GM12891 (cell line): ENCODE measurements around the gene ARL8B.
"Not testable (repeated sequence)": the region's sequence is repeated elsewhere in the genome, so short reads cannot be mapped to it uniquely, and the experiment has no call there.

ENCODE experiments used
- POLR2A ChIP-seq: IDR thresholded peaks from 2 replicates; pipeline ENCODE4 v1.6.1; 2011; ENCODE audit warnings: low read depth, low read length, control low read depth
- POLR2AphosphoS5 ChIP-seq: IDR thresholded peaks from 2 replicates; pipeline ENCODE4 v1.6.1; 2011; ENCODE audit warnings: low read depth, low read length, control low read depth
- SPI1 ChIP-seq: IDR thresholded peaks from 2 replicates; pipeline ENCODE4 v1.6.1; 2011; ENCODE audit warnings: low read depth, low read length, control low read depth
- TAF1 ChIP-seq: IDR thresholded peaks from 2 replicates; pipeline ENCODE4 v1.6.1; 2011; ENCODE audit warnings: low read depth, low read length, control low read depth

GRCh38 chr3:5179036-5179435, 56.9 kb downstream of the ARL8B start:
- TF ChIP-seq POLR2A, TAF1, POLR2AphosphoS5, SPI1: not testable (repeated sequence)
